GM04503 (cell line): ENCODE measurements around the gene TH.
"Not testable (repeated sequence)": the region's sequence is repeated elsewhere in the genome, so short reads cannot be mapped to it uniquely, and the experiment has no call there.

Source experiments
- DNase-seq: peaks from one replicate; pipeline ENCODE4 v3.0.0-alpha.2; 2012; ENCODE audit warnings: low read depth

TH gene

GRCh38 chr11:2129699-2130366 lies 41.8 kb downstream of the TH start:
- DNase-seq: no peak

- no peak for DNase-seq
These were observed 42.3 kb downstream of the TH start for GRCh38 chr11:2129308-2129698.

- no peak for DNase-seq
These were observed 42.9 kb downstream of the TH start for GRCh38 chr11:2128511-2129307.

GRCh38 chr11:2128130-2128510 lies 43.5 kb downstream of the TH start:
- no peak for DNase-seq

GRCh38 chr11:2127482-2128129 lies 44.0 kb downstream of the TH start:
- DNase-seq: no peak

GRCh38 chr11:2126520-2127085 lies 45.0 kb downstream of the TH start:
- DNase-seq: no peak

- not testable (repeated sequence) for DNase-seq
These were observed 46.7 kb downstream of the TH start for GRCh38 chr11:2124736-2125484.

GRCh38 chr11:2123628-2123960 lies 48.0 kb downstream of the TH start:
- no peak for DNase-seq

GRCh38 chr11:2122907-2123627 lies 48.5 kb downstream of the TH start:
- DNase-seq: no peak

GRCh38 chr11:2122222-2122906 lies 49.3 kb downstream of the TH start:
- DNase-seq: no peak

- no peak for DNase-seq
These were observed 50.1 kb downstream of the TH start for GRCh38 chr11:2121227-2122130.

- no peak for DNase-seq
These were observed 51.1 kb downstream of the TH start for GRCh38 chr11:2120359-2121100.

GRCh38 chr11:2118677-2119076 lies 52.9 kb downstream of the TH start:
- DNase-seq: no peak

- no peak for DNase-seq
These were observed 54.9 kb downstream of the TH start for GRCh38 chr11:2116680-2117079.

GRCh38 chr11:2115308-2115707 lies 56.3 kb downstream of the TH start:
- DNase-seq: no peak

- DNase-seq: no peak
These were observed 57.0 kb downstream of the TH start for GRCh38 chr11:2114430-2115241.
